GM12878 (cell line): ENCODE data around the gene BPIFA3. TPM values are rescaled to one million over a fixed set of nuclear protein-coding genes. Genes with fewer than 3 reads are reported as not detected.

Source experiments
- ATAC-seq: fragments of 200-7000 bp; cut with Tn5 transposase; 3 replicates; pipeline ENCODE4 v1.9.1; 2020; ENCODE audit warnings: mild to moderate bottlenecking, moderate library complexity
- BruUV-seq: library from RNA; stranded (reverse); fragments of 400-500 nt; replicated peaks from 2 replicates; lab custom pipeline; 2021; lab: Mats Ljungman, UMichigan
- CTCF ChIA-PET: fragments of 300-600 bp; sonication (Branson Sonifier 250); formaldehyde crosslinking; extraction: SDS; loops from one replicate; lab custom pipeline; 2021; ENCODE audit warnings: inconsistent platforms; lab: Yijun Ruan, JAX
- POLR2A ChIA-PET: fragments of 350-600 bp; formaldehyde crosslinking; extraction: SDS; loops from one replicate; lab custom pipeline; 2021; ENCODE audit warnings: inconsistent platforms; lab: Charles Lee
- RAD21 ChIA-PET: fragments of 300-600 bp; sonication (Branson Sonifier 250); formaldehyde crosslinking; loops from one replicate; lab custom pipeline; 2023; ENCODE audit warnings: antibody characterized with exemption; ENCODE audit not compliant: unreplicated experiment; lab: Charles Lee
- SMC1A ChIA-PET: fragments of 300-600 bp; sonication (Branson Sonifier 250); formaldehyde crosslinking; loops from one replicate; lab custom pipeline; 2023; ENCODE audit not compliant: unreplicated experiment, uncharacterized antibody; lab: Charles Lee
- DNase-seq: peaks from one replicate; pipeline ENCODE4 v3.0.0-alpha.2; 2011; ENCODE audit warnings: low read depth, low spot score
- FAIRE-seq: peaks from 3 replicates; lab custom pipeline; 2011; peaks lifted over from hg19 to GRCh38; lab: Jason Lieb, UNC
- H2AFZ ChIP-seq: 2 replicates; pipeline ENCODE4 v1.6.0; 2011; ENCODE audit warnings: low read depth, low read length, control low read depth; ENCODE audit not compliant: control insufficient read depth
- H3K27ac ChIP-seq: 2 replicates; pipeline ENCODE4 v1.5.1; 2011; ENCODE audit warnings: control low read depth; ENCODE audit not compliant: control insufficient read depth, insufficient read depth
- H3K27me3 ChIP-seq, 2 experiments: replicated peaks in 1 of 2; 2 replicates each; pipeline versions ENCODE4 v1.6.0 to v1.6.1; 2011; ENCODE audit warnings: low read length in 1 of 2; ENCODE audit not compliant: control insufficient read depth in 2 of 2, insufficient read depth in 2 of 2
- H3K36me3 ChIP-seq, 2 experiments: 2 replicates each; pipeline ENCODE4 v1.5.1; 2011; ENCODE audit warnings: low read length in 1 of 2; ENCODE audit not compliant: control insufficient read depth in 2 of 2, insufficient read depth in 2 of 2
- H3K4me1 ChIP-seq: 2 replicates; pipeline ENCODE4 v1.6.1; 2011; ENCODE audit warnings: mild to moderate bottlenecking, low read length, moderate library complexity, mixed read lengths; ENCODE audit not compliant: control insufficient read depth, insufficient read depth
- H3K4me2 ChIP-seq: 2 replicates; pipeline ENCODE4 v1.6.0; 2011; ENCODE audit warnings: control low read depth; ENCODE audit not compliant: control insufficient read depth, insufficient read depth
- H3K4me3 ChIP-seq: fragments of 200-600 bp; sonication (generic); 2 replicates; pipeline ENCODE4 v1.5.1; 2016
- H3K79me2 ChIP-seq: 2 replicates; pipeline ENCODE4 v1.6.0; 2011; ENCODE audit warnings: low read length; ENCODE audit not compliant: control insufficient read depth, insufficient read depth
- H3K9ac ChIP-seq: 2 replicates; pipeline ENCODE4 v1.8.0; 2011; ENCODE audit warnings: low read length, control low read depth, mixed read lengths; ENCODE audit not compliant: control insufficient read depth, insufficient read depth
- H3K9me3 ChIP-seq: replicated peaks from 3 replicates; pipeline ENCODE4 v1.5.1; 2011; ENCODE audit warnings: mild to moderate bottlenecking, low read length; ENCODE audit not compliant: control insufficient read depth, insufficient read depth
- H4K20me1 ChIP-seq: 2 replicates; pipeline ENCODE4 v1.6.0; 2011; ENCODE audit not compliant: control insufficient read depth, insufficient read depth
- EP300 ChIP-seq, 2 experiments: fragments of 150-350 bp in 1 of 2; IDR thresholded peaks; 2 replicates each; pipeline ENCODE4 v1.6.1; 2011 to 2012; ENCODE audit warnings: low read depth in 2 of 2, low read length in 2 of 2, borderline replicate concordance in 1 of 2, improper control_type of control experiment in 1 of 2, inconsistent platforms in 1 of 2; ENCODE audit not compliant: control insufficient read depth in 1 of 2
- FOXK2 ChIP-seq: fragments of 450-650 bp; IDR thresholded peaks from 2 replicates; pipeline ENCODE4 v1.6.1; 2017; ENCODE audit warnings: mild to moderate bottlenecking, moderate library complexity
- FOXM1 ChIP-seq: IDR thresholded peaks from 2 replicates; pipeline ENCODE4 v1.6.1; 2012; ENCODE audit warnings: low read depth, mild to moderate bottlenecking, inconsistent platforms, low read length, moderate library complexity
- GABPA ChIP-seq: IDR thresholded peaks from 2 replicates; pipeline ENCODE4 v1.6.1; 2014; ENCODE audit warnings: antibody characterized with exemption, low read depth, mild to moderate bottlenecking, inconsistent platforms
- IRF4 ChIP-seq: IDR thresholded peaks from 2 replicates; pipeline ENCODE4 v1.6.1; 2011; ENCODE audit warnings: low read depth, low read length
- NR2C2 ChIP-seq: IDR thresholded peaks from 2 replicates; pipeline ENCODE4 v1.6.1; 2011; ENCODE audit warnings: borderline replicate concordance, low read depth; ENCODE audit not compliant: control insufficient read depth, insufficient read length
- POLR2AphosphoS5 ChIP-seq: IDR thresholded peaks from 2 replicates; pipeline ENCODE4 v1.6.1; 2011; ENCODE audit warnings: mild to moderate bottlenecking, low read length, inconsistent platforms
- RFX5 ChIP-seq: IDR thresholded peaks from 2 replicates; pipeline ENCODE4 v1.6.1; 2011; ENCODE audit warnings: low read depth, low read length, improper control_type of control experiment
- RUNX3 ChIP-seq: IDR thresholded peaks from 2 replicates; pipeline ENCODE4 v1.6.1; 2012; ENCODE audit warnings: low read length, inconsistent platforms
- STAT3 ChIP-seq: IDR thresholded peaks from 2 replicates; pipeline ENCODE4 v1.6.1; 2011; ENCODE audit warnings: low read depth, low read length, improper control_type of control experiment
- TBL1XR1 ChIP-seq: IDR thresholded peaks from 2 replicates; pipeline ENCODE4 v1.6.1; 2012; ENCODE audit warnings: low read depth, low read length, improper control_type of control experiment
- ZNF217 ChIP-seq: fragments of 450-650 bp; IDR thresholded peaks from 2 replicates; pipeline ENCODE4 v1.6.1; 2017; ENCODE audit warnings: antibody characterized with exemption, mild to moderate bottlenecking
- WGBS: methylation state at CpG from one replicate; pipeline ENCODE4 v1.1.6; 2016; ENCODE audit warnings: low lambda C conversion rate; ENCODE audit not compliant: insufficient replicate concordance, insufficient coverage; ENCODE audit errors: missing lambda C conversion rate; 5-methylcytosine and 5-hydroxymethylcytosine counted together
- in situ Hi-C: fragments of 300-500 bp; cut with MboI; formaldehyde crosslinking; loops from 9 replicates; pipeline ENCODE4 v1.14.3; 2018; ENCODE audit warnings: mixed read lengths
- intact Hi-C: fragments of 100-400 bp; cut with micrococcal nuclease; formaldehyde crosslinking; loops from one replicate; pipeline ENCODE4 v1.14.2; 2022; ENCODE audit not compliant: unreplicated experiment
- polyA plus RNA-seq, 11 experiments: library from polyadenylated mRNA; depleted of rRNA in 4 of 11; unstranded in 6 of 11; stranded (reverse) in 5 of 11; fragments of >200 nt; fragmentation: Nextera tagmentation in 4 of 11; fragmentation: Illumina TruSeq in 1 of 11; extraction: Ambion mirVana in 4 of 11; extraction: Trizol in 1 of 11; gene quantifications; 1 replicate in 1 of 11; 2 replicates in 10 of 11; pipeline versions ENCODE4 v1.2.1 to v1.2.3, GENCODE V29; 2011 to 2016; ENCODE audit warnings: inconsistent platforms in 2 of 11, missing spikeins in 2 of 11, low read depth in 1 of 11
- total RNA-seq, 4 experiments: library from RNA; depleted of rRNA in 3 of 4; stranded (reverse); fragments of >200 nt in 3 of 4; fragmentation: Illumina TruSeq in 1 of 4; extraction: Trizol in 1 of 4; gene quantifications; 2 replicates each; pipeline versions ENCODE4 v1.2.1 to v1.2.3, GENCODE V29; 2013 to 2021
- TF ChIP-seq, protein P1 (sequence below): fragments of 450-650 bp; formaldehyde crosslinking; IDR thresholded peaks from 2 replicates; pipeline ENCODE4 v1.5.0; 2022; ENCODE audit warnings: mild to moderate bottlenecking, missing genetic modification characterization

The BPIFA3 gene
- total and polyA plus RNA-seq, 10 of the 15 experiments (the other 5 are each of a cell fraction or from before 2014, with no cell fraction given) = not detected

DNA sequence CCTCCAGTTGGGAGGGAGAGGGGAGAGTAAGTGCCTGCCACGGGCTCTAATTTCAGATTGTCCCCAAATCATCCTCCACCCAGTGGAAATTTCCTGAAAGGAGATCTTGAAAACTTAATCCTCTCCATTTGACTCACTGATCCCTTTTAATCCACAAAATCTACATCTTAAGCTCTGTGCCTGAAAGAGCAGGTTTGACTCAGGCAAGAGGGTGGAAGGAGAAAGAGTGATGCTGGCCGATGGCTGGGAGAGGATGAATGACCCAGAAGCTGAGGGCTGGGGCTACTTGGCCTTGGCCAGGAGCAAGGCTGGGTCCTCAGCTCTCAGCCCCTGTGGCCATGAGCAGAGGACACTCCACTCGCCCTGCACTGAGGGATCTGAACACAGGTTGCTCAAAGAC lies 41.1 kb upstream of the BPIFA3 start (continued):
- TF ChIP-seq, protein P1, sequence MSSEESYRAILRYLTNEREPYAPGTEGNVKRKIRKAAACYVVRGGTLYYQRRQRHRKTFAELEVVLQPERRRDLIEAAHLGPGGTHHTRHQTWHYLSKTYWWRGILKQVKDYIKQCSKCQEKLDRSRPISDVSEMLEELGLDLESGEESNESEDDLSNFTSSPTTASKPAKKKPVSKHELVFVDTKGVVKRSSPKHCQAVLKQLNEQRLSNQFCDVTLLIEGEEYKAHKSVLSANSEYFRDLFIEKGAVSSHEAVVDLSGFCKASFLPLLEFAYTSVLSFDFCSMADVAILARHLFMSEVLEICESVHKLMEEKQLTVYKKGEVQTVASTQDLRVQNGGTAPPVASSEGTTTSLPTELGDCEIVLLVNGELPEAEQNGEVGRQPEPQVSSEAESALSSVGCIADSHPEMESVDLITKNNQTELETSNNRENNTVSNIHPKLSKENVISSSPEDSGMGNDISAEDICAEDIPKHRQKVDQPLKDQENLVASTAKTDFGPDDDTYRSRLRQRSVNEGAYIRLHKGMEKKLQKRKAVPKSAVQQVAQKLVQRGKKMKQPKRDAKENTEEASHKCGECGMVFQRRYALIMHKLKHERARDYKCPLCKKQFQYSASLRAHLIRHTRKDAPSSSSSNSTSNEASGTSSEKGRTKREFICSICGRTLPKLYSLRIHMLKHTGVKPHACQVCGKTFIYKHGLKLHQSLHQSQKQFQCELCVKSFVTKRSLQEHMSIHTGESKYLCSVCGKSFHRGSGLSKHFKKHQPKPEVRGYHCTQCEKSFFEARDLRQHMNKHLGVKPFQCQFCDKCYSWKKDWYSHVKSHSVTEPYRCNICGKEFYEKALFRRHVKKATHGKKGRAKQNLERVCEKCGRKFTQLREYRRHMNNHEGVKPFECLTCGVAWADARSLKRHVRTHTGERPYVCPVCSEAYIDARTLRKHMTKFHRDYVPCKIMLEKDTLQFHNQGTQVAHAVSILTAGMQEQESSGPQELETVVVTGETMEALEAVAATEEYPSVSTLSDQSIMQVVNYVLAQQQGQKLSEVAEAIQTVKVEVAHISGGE (CRISPR knock-in tag) = no peak
- TF ChIP-seq EP300 (IDR thresholded peaks at IDR 0.05; ENCODE audit: borderline replicate concordance in 1 of 2, control insufficient read depth in 1 of 2, low read depth in 2 of 2, low read length in 2 of 2) (no peak), RFX5 (no peak), STAT3 (no peak), RUNX3 (no peak), NR2C2 (no peak)

DNA sequence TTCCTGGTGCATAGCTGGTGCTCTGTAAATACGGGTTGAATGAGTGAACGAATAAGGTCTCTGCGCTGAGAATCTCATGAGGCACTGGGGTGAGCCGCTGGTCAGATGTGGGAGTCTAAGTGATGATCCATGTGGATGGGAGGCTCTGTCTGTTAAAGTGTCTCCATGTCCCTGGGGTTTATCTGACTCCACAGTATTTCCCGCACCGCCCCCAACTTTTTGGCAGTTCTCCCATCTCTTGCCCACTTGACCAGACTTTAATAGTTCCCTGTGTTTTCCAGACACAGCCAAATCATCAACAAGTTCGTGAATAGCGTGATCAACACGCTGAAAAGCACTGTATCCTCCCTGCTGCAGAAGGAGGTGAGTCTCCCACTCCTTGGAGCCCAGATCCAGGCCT lies 39.3 kb upstream of the BPIFA3 start:
- DNase-seq = no peak
- BruUV-seq = no TSS peak
- Histone ChIP-seq H3K4me3 (no peak overlapping the region), H3K9me3 (no peaks in the 10 kb centered on the region), H3K79me2 (no peaks in the 10 kb centered on the region), H3K4me1 (no peaks in the 10 kb centered on the region), H3K27me3 (peaks cover 0 to 2% of the 10 kb centered on the region in 2 experiments; a peak in 1 of 4 replicates), H2AFZ (no peak overlapping the region), H3K27ac (no peak overlapping the region), H3K4me2 (no peak overlapping the region), H4K20me1 (no peaks in the 10 kb centered on the region), H3K36me3 (no peaks in the 10 kb centered on the region), H3K9ac (no peak overlapping the region)
- in situ Hi-C loops (no loop called here), intact Hi-C loops (loop anchor here (10.0 kb wide), 1 partner anchor 63 kb away; no protein-coding TSS in a partner anchor)
- no peak for ATAC-seq
- no peak for FAIRE-seq
- TF ChIP-seq GABPA (no peak), RFX5 (no peak), TBL1XR1 (no peak), FOXK2 (no peak), POLR2AphosphoS5 (no peak), FOXM1 (no peak), IRF4 (no peak), ZNF217 (no peak)
- ChIA-PET CTCF (no interaction called here), RAD21 (no interaction called here), POLR2A (no interaction called here), SMC1A (no interaction called here)
- WGBS = 48% methylated on average over 9 of the region's 9 CpGs
